ENCODE results near the gene CLDN16.

Gene CLDN16

GRCh38 chr3:190385731-190386688 is 2.0 kb upstream of the CLDN16 start:
- TF ChIP-seq CTCF (IDR thresholded peaks at IDR 0.05; ENCODE audit: insufficient read depth, low read depth, low read length, missing control alignments) = no peak
- DNase-seq (ENCODE audit: low read depth) = no peak
- H3K4me3 ChIP-seq (ENCODE audit: low read depth, low read length) = no peak overlapping the region

GRCh38 chr3:190388703-190389102 is 740 bp downstream of the CLDN16 start:
- no peak for DNase-seq (ENCODE audit: low read depth)

GRCh38 chr3:190396001-190396400 is 8.0 kb downstream of the CLDN16 start:
- no peak for TF ChIP-seq CTCF (IDR thresholded peaks at IDR 0.05; ENCODE audit: insufficient read depth, low read depth, low read length, missing control alignments)
- no peak overlapping the region for H3K4me3 ChIP-seq (ENCODE audit: low read depth, low read length)
- DNase-seq (ENCODE audit: low read depth) = no peak

More at GRCh38 chr3:190388703-190389102, 740 bp downstream of the CLDN16 start:
- no peak overlapping the region for H3K4me3 ChIP-seq (ENCODE audit: low read depth, low read length)
- TF ChIP-seq CTCF (IDR thresholded peaks at IDR 0.05; ENCODE audit: insufficient read depth, low read depth, low read length, missing control alignments) = no peak

- no peak for TF ChIP-seq CTCF (IDR thresholded peaks at IDR 0.05; ENCODE audit: insufficient read depth, low read depth, low read length, missing control alignments)
- no peak overlapping the region for H3K4me3 ChIP-seq (ENCODE audit: low read depth, low read length)
- DNase-seq (ENCODE audit: low read depth) = no peak
Observed at GRCh38 chr3:190397889-190398288, 9.9 kb downstream of the CLDN16 start.

GRCh38 chr3:190399677-190400076 is 11.7 kb downstream of the CLDN16 start:
- DNase-seq (ENCODE audit: low read depth) = no peak
- TF ChIP-seq CTCF (IDR thresholded peaks at IDR 0.05; ENCODE audit: insufficient read depth, low read depth, low read length, missing control alignments) = no peak
- no peak overlapping the region for H3K4me3 ChIP-seq (ENCODE audit: low read depth, low read length)

GRCh38 chr3:190401963-190402362 is 14.0 kb downstream of the CLDN16 start:
- no peak overlapping the region for H3K4me3 ChIP-seq (ENCODE audit: low read depth, low read length)
- DNase-seq (ENCODE audit: low read depth) = no peak
- TF ChIP-seq CTCF (IDR thresholded peaks at IDR 0.05; ENCODE audit: insufficient read depth, low read depth, low read length, missing control alignments) = no peak

All from GM12865 (cell line).